Type B pancreatic cell (in vitro differentiated cells): ENCODE measurements around the gene NIM1K. TPM values are rescaled to one million over a fixed set of nuclear protein-coding genes. Genes with fewer than 3 reads are reported as not detected.

Experiments
- DNase-seq: peaks from one replicate; pipeline ENCODE4 v3.0.0; 2021; ENCODE audit warnings: mixed read lengths; ENCODE audit not compliant: unreplicated experiment; ENCODE audit errors: extremely low spot score
- H3K27ac Mint-ChIP-seq: 2 replicates; pipeline ENCODE4 v1.8.0; 2021; ENCODE audit warnings: mild to moderate bottlenecking, mixed read lengths
- H3K27me3 Mint-ChIP-seq: 2 replicates; pipeline ENCODE4 v1.8.0; 2021; ENCODE audit warnings: mixed read lengths
- H3K36me3 Mint-ChIP-seq: 2 replicates; pipeline ENCODE4 v1.8.0; 2021; ENCODE audit warnings: mixed read lengths
- H3K4me1 Mint-ChIP-seq: one replicate; pipeline ENCODE4 v1.8.0; 2021; ENCODE audit warnings: mixed read lengths; ENCODE audit not compliant: unreplicated experiment
- H3K4me3 Mint-ChIP-seq: 2 replicates; pipeline ENCODE4 v1.8.0; 2021; ENCODE audit warnings: mild to moderate bottlenecking, mixed read lengths
- H3K9me3 Mint-ChIP-seq: 2 replicates; pipeline ENCODE4 v1.8.0; 2021; ENCODE audit warnings: mixed read lengths
- total RNA-seq: library from RNA; stranded (reverse); gene quantifications from 2 replicates; pipeline ENCODE4 v1.2.1, GENCODE V29; 2021; ENCODE audit warnings: low replicate concordance
- TF ChIP-seq, protein P1 (sequence below): fragments of 200-600 bp; sonication (generic); conservative IDR thresholded peaks from 2 replicates; pipeline ENCODE4 v1.5.0; 2021; ENCODE audit warnings: antibody characterized with exemption, mild to moderate bottlenecking

NIM1K gene
- total RNA-seq, 1 donor from 2014 or later, result 0.43 TPM

DNA sequence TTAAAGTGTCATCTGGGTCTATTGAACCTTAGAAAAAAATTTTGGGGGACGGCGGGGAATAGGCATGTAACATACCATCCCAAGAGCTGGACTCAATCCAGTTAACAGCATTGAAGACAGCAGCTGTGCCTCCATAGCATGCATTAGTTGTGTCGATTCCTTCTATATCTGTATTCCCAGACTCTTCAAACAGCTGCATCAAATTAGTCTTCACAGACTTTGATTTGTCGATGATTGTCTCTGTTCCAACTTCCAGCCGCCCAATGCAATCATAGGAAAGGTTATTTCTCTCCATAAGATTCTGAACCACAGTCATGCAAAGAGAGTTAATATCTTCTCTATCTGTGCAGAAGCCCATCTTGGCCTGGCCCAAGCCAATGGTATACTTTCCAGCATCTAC lies 106.4 kb downstream of the NIM1K start:
- H3K4me3 Mint-ChIP-seq, result no peak overlapping the region
- H3K27ac Mint-ChIP-seq, result no peak overlapping the region

DNA sequence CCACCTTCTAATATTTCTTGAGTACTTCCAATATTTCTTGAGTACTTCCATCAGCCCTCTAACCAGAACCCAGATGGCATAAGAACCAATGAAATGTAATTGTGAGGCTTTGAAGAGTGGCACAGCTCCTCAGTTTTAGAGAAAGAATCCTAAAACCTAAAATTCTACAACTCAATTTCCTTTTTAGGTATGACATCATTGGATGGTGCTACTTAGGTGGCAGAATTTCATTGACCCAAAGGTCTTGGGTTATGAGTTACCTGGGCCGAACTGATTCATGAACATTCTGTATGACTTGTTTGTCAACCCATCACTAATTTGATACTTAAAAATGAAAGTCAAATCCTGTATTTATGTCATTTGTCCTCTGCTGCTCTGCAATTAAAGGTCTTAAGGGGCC lies 108.1 kb downstream of the NIM1K start:
- Mint-ChIP-seq H3K4me3 (no peak overlapping the region), H3K4me1 (peaks cover 16% of the 10 kb centered on the region), H3K27me3 (no peaks in the 10 kb centered on the region), H3K9me3 (no peaks in the 10 kb centered on the region), H3K36me3 (peaks cover 50% of the 10 kb centered on the region), H3K27ac (no peak overlapping the region)
- no peak for DNase-seq
- TF ChIP-seq, protein P1, sequence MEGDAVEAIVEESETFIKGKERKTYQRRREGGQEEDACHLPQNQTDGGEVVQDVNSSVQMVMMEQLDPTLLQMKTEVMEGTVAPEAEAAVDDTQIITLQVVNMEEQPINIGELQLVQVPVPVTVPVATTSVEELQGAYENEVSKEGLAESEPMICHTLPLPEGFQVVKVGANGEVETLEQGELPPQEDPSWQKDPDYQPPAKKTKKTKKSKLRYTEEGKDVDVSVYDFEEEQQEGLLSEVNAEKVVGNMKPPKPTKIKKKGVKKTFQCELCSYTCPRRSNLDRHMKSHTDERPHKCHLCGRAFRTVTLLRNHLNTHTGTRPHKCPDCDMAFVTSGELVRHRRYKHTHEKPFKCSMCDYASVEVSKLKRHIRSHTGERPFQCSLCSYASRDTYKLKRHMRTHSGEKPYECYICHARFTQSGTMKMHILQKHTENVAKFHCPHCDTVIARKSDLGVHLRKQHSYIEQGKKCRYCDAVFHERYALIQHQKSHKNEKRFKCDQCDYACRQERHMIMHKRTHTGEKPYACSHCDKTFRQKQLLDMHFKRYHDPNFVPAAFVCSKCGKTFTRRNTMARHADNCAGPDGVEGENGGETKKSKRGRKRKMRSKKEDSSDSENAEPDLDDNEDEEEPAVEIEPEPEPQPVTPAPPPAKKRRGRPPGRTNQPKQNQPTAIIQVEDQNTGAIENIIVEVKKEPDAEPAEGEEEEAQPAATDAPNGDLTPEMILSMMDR, result no peak

More for the DNA sequence above, 106.4 kb downstream of the NIM1K start:
- TF ChIP-seq, protein P1, result no peak
- Mint-ChIP-seq H3K27me3 (no peaks in the 10 kb centered on the region), H3K4me1 (peaks cover 12% of the 10 kb centered on the region), H3K36me3 (peaks cover 51% of the 10 kb centered on the region), H3K9me3 (no peaks in the 10 kb centered on the region)
- DNase-seq, result no peak

DNA sequence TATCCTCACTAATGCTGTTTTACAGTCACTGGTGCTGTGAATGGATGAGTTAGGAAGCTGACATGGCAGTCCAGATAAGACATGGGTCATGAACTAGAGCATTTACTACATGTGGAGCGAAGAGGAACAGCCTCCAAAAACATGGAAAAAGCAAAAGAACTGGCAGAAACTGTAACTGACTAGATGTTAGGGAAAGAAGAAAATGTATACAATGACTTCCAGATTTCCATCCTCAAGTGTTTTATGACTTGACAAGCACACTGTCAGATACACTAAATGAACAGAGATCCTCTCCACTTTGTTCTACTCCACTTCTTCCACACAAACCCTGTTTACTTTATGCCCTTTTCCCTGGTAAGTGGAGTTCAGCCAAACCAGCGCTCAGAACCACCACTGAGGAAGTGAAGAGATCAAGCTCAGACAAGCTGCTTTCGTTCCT lies 109.6 kb downstream of the NIM1K start:
- Mint-ChIP-seq H3K4me1 (peaks cover 24% of the 10 kb centered on the region), H3K27me3 (no peaks in the 10 kb centered on the region), H3K27ac (no peak overlapping the region), H3K9me3 (no peaks in the 10 kb centered on the region), H3K4me3 (no peak overlapping the region), H3K36me3 (peaks cover 36% of the 10 kb centered on the region)
- TF ChIP-seq, protein P1, result no peak
- DNase-seq, result no peak

DNA sequence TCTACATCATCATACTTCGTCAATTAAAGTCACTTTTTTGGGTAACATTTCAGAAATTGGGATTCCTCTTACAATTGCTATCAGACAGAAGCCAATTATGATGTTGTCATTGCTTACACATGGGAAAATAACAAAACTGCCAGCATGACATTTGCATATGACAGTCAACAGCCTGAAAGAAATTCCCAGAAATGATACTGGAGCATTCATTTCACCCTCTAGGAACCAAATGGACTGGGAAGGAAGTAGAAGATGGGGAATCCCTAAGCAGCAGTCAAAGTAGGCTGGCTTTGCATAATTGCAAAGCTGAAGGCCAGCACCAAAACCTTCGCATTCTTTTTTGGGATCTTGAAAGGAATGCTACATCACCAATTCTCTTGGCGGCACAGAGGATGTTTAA lies 110.5 kb downstream of the NIM1K start:
- TF ChIP-seq, protein P1, result no peak
- no peak for DNase-seq
- Mint-ChIP-seq H3K27ac (no peak overlapping the region), H3K27me3 (no peaks in the 10 kb centered on the region), H3K4me1 (peaks cover 25% of the 10 kb centered on the region), H3K36me3 (peaks cover 33% of the 10 kb centered on the region), H3K4me3 (no peak overlapping the region), H3K9me3 (no peaks in the 10 kb centered on the region)

DNA sequence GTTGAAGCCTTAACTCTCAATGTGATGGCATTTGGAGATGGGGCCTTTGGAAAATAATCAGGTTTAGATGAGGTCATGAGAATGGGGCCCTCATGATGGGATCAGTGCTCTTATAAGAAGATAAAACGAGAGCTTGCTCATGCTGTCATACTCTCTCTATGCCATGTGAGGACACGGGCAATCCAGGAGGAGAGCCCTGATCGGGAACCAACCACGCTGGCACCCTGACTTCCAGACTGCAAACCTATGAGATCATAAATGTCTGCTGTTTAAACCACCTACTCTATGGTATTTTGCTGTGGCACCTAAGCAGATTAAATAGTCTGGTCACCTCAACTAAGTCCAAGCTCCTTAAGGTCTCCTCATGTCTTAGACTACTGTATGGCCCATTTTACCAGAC lies 111.2 kb downstream of the NIM1K start:
- peaks cover 31% of the 10 kb centered on the region for H3K4me1 Mint-ChIP-seq
- H3K36me3 Mint-ChIP-seq, result peaks cover 28% of the 10 kb centered on the region
- no peaks in the 10 kb centered on the region for H3K27me3 Mint-ChIP-seq
- H3K4me3 Mint-ChIP-seq, result no peak overlapping the region
- TF ChIP-seq, protein P1, result no peak
- DNase-seq, result no peak
- no peak overlapping the region for H3K27ac Mint-ChIP-seq
- H3K9me3 Mint-ChIP-seq, result no peaks in the 10 kb centered on the region

DNA sequence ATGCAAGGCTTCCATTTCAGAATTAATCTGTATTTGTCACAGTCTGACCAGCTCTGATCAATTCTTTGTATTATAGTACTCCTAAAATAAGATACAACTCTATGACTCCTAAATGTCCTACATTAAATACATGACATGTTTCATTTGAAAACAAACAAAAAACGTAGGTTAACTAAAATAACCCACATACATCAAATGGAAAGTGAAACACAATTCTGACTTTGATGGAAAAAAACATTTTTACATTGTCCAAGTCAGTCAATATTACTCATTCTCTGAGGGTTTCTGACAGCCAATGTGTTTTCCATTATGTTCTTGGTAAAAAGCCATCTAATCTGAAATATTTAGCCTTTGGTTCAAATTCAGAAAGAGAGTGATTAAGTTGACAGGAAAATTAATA lies 112.5 kb downstream of the NIM1K start:
- H3K27ac Mint-ChIP-seq, result no peak overlapping the region
- peaks cover 23% of the 10 kb centered on the region for H3K36me3 Mint-ChIP-seq
- TF ChIP-seq, protein P1, result no peak
- H3K27me3 Mint-ChIP-seq, result no peaks in the 10 kb centered on the region
- H3K9me3 Mint-ChIP-seq, result no peaks in the 10 kb centered on the region
- H3K4me1 Mint-ChIP-seq, result peaks cover 40% of the 10 kb centered on the region
- no peak for DNase-seq
- no peak overlapping the region for H3K4me3 Mint-ChIP-seq
